ENCODE measurements around the gene SAFB. TPM values are rescaled to one million over a fixed set of nuclear protein-coding genes. Genes with fewer than 3 reads are reported as not detected.

Gene SAFB
- polyA plus RNA-seq, 3 donors, result 12.2 to 76.6 (median 23.1) TPM

DNA sequence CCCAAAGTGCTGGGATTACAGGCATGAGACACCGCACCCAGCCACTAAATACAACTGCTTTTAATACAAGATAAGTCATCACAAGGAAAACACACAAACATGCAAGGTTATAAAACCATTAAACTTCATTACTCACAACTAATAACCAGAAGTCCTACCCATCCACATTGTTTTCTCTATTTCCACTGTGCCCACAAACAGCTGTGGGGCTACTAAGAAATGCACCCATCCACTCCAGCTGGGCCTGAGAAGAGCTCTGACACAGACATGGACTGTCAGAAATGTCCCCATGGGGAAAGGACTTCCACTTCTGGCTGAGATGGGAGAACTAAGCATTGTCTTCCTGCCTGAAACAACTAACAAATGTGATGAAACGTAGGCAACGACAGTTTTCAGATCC lies 17.5 kb upstream of the SAFB start:
- Mint-ChIP-seq H3K4me3 (no peak overlapping the region), H3K36me3 (peaks cover 89 to 98% of the 10 kb centered on the region in 2 donors), H3K27me3 (ENCODE audit: low read depth in 3 of 3) (peaks cover 0 to 1% (median 0%) of the 10 kb centered on the region in 3 donors), H3K9me3 (peaks cover 0 to 2% (median 0%) of the 10 kb centered on the region in 7 donors), H3K4me1 (no peaks in the 10 kb centered on the region), H3K27ac (no peak overlapping the region)
- Histone ChIP-seq H3K27me3 (ENCODE audit: control insufficient read depth in 2 of 2, insufficient read depth in 2 of 2, low read length in 2 of 2) (no peaks in the 10 kb centered on the region), H3K4me1 (ENCODE audit: control insufficient read depth in 1 of 2, insufficient read depth in 2 of 2, low read length in 2 of 2) (no peaks in the 10 kb centered on the region), H3K9me3 (replicated peaks in 1 of 2; ENCODE audit: control insufficient read depth in 1 of 2, insufficient read depth in 1 of 2, low read length in 2 of 2) (no peaks in the 10 kb centered on the region), H3K36me3 (replicated peaks in 1 of 2; ENCODE audit: control insufficient read depth in 1 of 2, insufficient read depth in 2 of 2, low read length in 2 of 2) (peaks cover 91 to 99% of the 10 kb centered on the region in 2 donors), H3K27ac (ENCODE audit: low read depth in 1 of 2, low read length in 2 of 2) (peak overlapping the region in 1 of 2 donors; percentile 20), H2AFZ (ENCODE audit: insufficient read depth, low read depth, low read length, poor library complexity, severe bottlenecking) (no peak overlapping the region), H3K4me2 (replicated peaks; ENCODE audit: extremely low read depth, low read length, poor library complexity, severe bottlenecking) (no peak overlapping the region), H3K9ac (ENCODE audit: insufficient read depth, low read length, poor library complexity, severe bottlenecking) (no peak overlapping the region), H3K79me2 (ENCODE audit: insufficient read depth, low read length) (peaks cover 78% of the 10 kb centered on the region), H4K20me1 (ENCODE audit: insufficient read depth, low read length) (peaks cover 99% of the 10 kb centered on the region), H3K4me3 (replicated peaks in 1 of 3; ENCODE audit: low read depth in 2 of 3, low read length in 3 of 3) (no peak overlapping the region)
- TF ChIP-seq, protein P1, sequence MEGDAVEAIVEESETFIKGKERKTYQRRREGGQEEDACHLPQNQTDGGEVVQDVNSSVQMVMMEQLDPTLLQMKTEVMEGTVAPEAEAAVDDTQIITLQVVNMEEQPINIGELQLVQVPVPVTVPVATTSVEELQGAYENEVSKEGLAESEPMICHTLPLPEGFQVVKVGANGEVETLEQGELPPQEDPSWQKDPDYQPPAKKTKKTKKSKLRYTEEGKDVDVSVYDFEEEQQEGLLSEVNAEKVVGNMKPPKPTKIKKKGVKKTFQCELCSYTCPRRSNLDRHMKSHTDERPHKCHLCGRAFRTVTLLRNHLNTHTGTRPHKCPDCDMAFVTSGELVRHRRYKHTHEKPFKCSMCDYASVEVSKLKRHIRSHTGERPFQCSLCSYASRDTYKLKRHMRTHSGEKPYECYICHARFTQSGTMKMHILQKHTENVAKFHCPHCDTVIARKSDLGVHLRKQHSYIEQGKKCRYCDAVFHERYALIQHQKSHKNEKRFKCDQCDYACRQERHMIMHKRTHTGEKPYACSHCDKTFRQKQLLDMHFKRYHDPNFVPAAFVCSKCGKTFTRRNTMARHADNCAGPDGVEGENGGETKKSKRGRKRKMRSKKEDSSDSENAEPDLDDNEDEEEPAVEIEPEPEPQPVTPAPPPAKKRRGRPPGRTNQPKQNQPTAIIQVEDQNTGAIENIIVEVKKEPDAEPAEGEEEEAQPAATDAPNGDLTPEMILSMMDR (IDR thresholded peaks at IDR 0.05), result no peak
- WGBS (ENCODE audit: insufficient coverage), result 96% methylated on average over 3 of the region's 3 CpGs
- no peak for DNase-seq
- intact Hi-C loops (cut with micrococcal nuclease), result no loop called here

DNA sequence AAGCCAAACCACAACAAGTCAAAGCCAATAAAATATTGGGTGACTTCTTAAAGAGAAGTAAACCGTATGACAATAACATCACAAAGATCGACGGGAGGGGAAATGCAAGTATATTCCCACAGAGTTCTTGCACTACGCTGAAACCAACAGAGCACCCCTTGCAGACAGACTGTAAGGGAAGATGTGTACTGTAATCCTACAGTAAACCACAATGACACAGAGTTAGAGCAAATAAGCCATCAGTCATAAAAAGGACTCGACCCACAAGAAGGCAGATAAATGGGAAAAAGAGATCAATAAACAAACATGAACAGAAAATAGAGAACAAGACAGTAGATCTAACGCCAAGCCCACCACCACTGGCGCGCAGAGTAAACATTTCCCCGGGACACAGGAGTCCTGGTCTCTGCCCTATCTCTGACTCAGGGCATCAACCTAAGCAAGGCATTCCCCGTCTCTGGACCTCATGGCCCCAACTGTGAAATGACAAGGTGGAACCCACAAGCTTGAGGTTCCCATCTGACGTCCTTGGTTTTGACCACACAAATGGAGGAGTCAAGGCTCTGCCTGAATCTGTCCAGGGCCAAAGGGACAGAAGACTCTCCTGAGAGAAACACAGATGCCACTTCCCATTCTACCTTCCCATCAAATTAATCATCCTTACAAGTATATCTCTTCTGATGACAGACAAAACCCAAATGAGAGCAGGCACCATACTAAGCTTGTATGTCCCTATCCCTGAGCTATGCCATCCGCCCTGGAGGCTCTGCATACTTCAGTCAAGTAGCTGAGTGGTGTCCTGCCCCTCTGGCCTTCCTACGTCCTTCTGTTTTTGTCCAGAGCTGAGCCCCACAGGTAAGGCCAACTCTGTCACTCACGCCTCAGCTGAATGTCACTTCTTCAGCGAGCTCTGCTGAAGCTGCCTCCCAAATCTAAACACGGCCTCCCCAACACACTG lies 15.3 kb upstream of the SAFB start:
- Histone ChIP-seq H3K79me2 (ENCODE audit: insufficient read depth, low read length) (peaks cover 74% of the 10 kb centered on the region), H3K4me1 (ENCODE audit: control insufficient read depth in 1 of 2, insufficient read depth in 2 of 2, low read length in 2 of 2) (no peaks in the 10 kb centered on the region), H3K27ac (ENCODE audit: low read depth in 1 of 2, low read length in 2 of 2) (no peak overlapping the region), H3K36me3 (replicated peaks in 1 of 2; ENCODE audit: control insufficient read depth in 1 of 2, insufficient read depth in 2 of 2, low read length in 2 of 2) (peaks cover 88 to 95% of the 10 kb centered on the region in 2 donors), H4K20me1 (ENCODE audit: insufficient read depth, low read length) (peaks cover 90% of the 10 kb centered on the region), H3K9me3 (replicated peaks in 1 of 2; ENCODE audit: control insufficient read depth in 1 of 2, insufficient read depth in 1 of 2, low read length in 2 of 2) (no peaks in the 10 kb centered on the region), H2AFZ (ENCODE audit: insufficient read depth, low read depth, low read length, poor library complexity, severe bottlenecking) (no peak overlapping the region), H3K4me3 (replicated peaks in 1 of 3; ENCODE audit: low read depth in 2 of 3, low read length in 3 of 3) (no peak overlapping the region), H3K9ac (ENCODE audit: insufficient read depth, low read length, poor library complexity, severe bottlenecking) (no peak overlapping the region), H3K4me2 (replicated peaks; ENCODE audit: extremely low read depth, low read length, poor library complexity, severe bottlenecking) (no peak overlapping the region), H3K27me3 (ENCODE audit: control insufficient read depth in 2 of 2, insufficient read depth in 2 of 2, low read length in 2 of 2) (no peaks in the 10 kb centered on the region)
- Mint-ChIP-seq H3K4me1 (no peaks in the 10 kb centered on the region), H3K27me3 (ENCODE audit: low read depth in 3 of 3) (no peaks in the 10 kb centered on the region), H3K36me3 (peaks cover 87 to 92% of the 10 kb centered on the region in 2 donors), H3K4me3 (peak overlapping the region in 1 of 2 donors; percentile 25), H3K9me3 (peaks cover 0 to 2% (median 0%) of the 10 kb centered on the region in 7 donors), H3K27ac (no peak overlapping the region)
- TF ChIP-seq, protein P1 (IDR thresholded peaks at IDR 0.05), result no peak
- no peak for DNase-seq
- intact Hi-C loops (cut with micrococcal nuclease), result no loop called here
- WGBS (ENCODE audit: insufficient coverage), result 98% methylated on average over 11 of the region's 16 CpGs

Measured in CD14-positive monocyte (primary cell).